Measurements from ENCODE around the gene DACT1. TPM values are rescaled to one million over a fixed set of nuclear protein-coding genes. Genes with fewer than 3 reads are reported as not detected.

Gene DACT1
- total RNA-seq, 1 donor = 75.6 TPM

GRCh38 chr14:58656671-58657411, 19.1 kb downstream of the DACT1 start:
- Histone ChIP-seq H4K20me1 (ENCODE audit: insufficient read depth, low read length) (no peaks in the 10 kb centered on the region), H3K27me3 (ENCODE audit: insufficient read depth, low read length) (no peaks in the 10 kb centered on the region), H3K79me2 (ENCODE audit: insufficient read depth, low read length) (no peaks in the 10 kb centered on the region), H3K9me3 (ENCODE audit: low read depth, low read length) (no peaks in the 10 kb centered on the region), H3K36me3 (ENCODE audit: insufficient read depth, low read length) (no peaks in the 10 kb centered on the region), H3K4me2 (ENCODE audit: insufficient read depth, low read length) (no peak overlapping the region), H3K4me3 (ENCODE audit: insufficient read depth, low read length) (no peak overlapping the region), H2AFZ (ENCODE audit: low read length) (no peak overlapping the region), H3K4me1 (ENCODE audit: insufficient read depth, low read length) (peaks cover 2% of the 10 kb centered on the region), H3K27ac (ENCODE audit: low read depth, low read length) (no peak overlapping the region)
- no peak for DNase-seq (ENCODE audit: insufficient read length, low spot score, missing footprints)
- no peak for TF ChIP-seq CTCF (IDR thresholded peaks at IDR 0.05; ENCODE audit: extremely low read depth, low read depth, low read length)

GRCh38 chr14:58659061-58659460, 21.3 kb downstream of the DACT1 start:
- Histone ChIP-seq H3K4me1 (ENCODE audit: insufficient read depth, low read length) (peaks cover 10% of the 10 kb centered on the region), H2AFZ (ENCODE audit: low read length) (no peak overlapping the region), H4K20me1 (ENCODE audit: insufficient read depth, low read length) (no peaks in the 10 kb centered on the region), H3K4me2 (ENCODE audit: insufficient read depth, low read length) (no peak overlapping the region), H3K9me3 (ENCODE audit: low read depth, low read length) (no peaks in the 10 kb centered on the region), H3K27ac (ENCODE audit: low read depth, low read length) (no peak overlapping the region), H3K79me2 (ENCODE audit: insufficient read depth, low read length) (no peaks in the 10 kb centered on the region), H3K27me3 (ENCODE audit: insufficient read depth, low read length) (no peaks in the 10 kb centered on the region), H3K4me3 (ENCODE audit: insufficient read depth, low read length) (no peak overlapping the region), H3K36me3 (ENCODE audit: insufficient read depth, low read length) (no peaks in the 10 kb centered on the region)
- no peak for TF ChIP-seq CTCF (IDR thresholded peaks at IDR 0.05; ENCODE audit: extremely low read depth, low read depth, low read length)
- no peak for DNase-seq (ENCODE audit: insufficient read length, low spot score, missing footprints)

- H3K79me2 ChIP-seq (ENCODE audit: insufficient read depth, low read length) = no peaks in the 10 kb centered on the region
Observed at GRCh38 chr14:58659846-58660245, 22.1 kb downstream of the DACT1 start.

More at GRCh38 chr14:58659846-58660245, 22.1 kb downstream of the DACT1 start:
- H3K4me1 ChIP-seq (ENCODE audit: insufficient read depth, low read length) = peaks cover 13% of the 10 kb centered on the region
- no peak for DNase-seq (ENCODE audit: insufficient read length, low spot score, missing footprints)
- H2AFZ ChIP-seq (ENCODE audit: low read length) = no peak overlapping the region
- TF ChIP-seq CTCF (IDR thresholded peaks at IDR 0.05; ENCODE audit: extremely low read depth, low read depth, low read length) = no peak
- no peak overlapping the region for H3K4me3 ChIP-seq (ENCODE audit: insufficient read depth, low read length)
- no peak overlapping the region for H3K4me2 ChIP-seq (ENCODE audit: insufficient read depth, low read length)
- no peaks in the 10 kb centered on the region for H3K27me3 ChIP-seq (ENCODE audit: insufficient read depth, low read length)
- no peaks in the 10 kb centered on the region for H3K36me3 ChIP-seq (ENCODE audit: insufficient read depth, low read length)
- no peak overlapping the region for H3K27ac ChIP-seq (ENCODE audit: low read depth, low read length)
- H4K20me1 ChIP-seq (ENCODE audit: insufficient read depth, low read length) = no peaks in the 10 kb centered on the region
- no peaks in the 10 kb centered on the region for H3K9me3 ChIP-seq (ENCODE audit: low read depth, low read length)

Data from osteoblast (primary cell).